Left colon (tissue), 2 donors: ENCODE results near the gene CLBA1. TPM values are rescaled to one million over a fixed set of nuclear protein-coding genes. Genes with fewer than 3 reads are reported as not detected.

Experiments
- ATAC-seq: fragments of 200-7000 bp; cut with Tn5 transposase; one replicate; pipeline ENCODE4 v1.9.1; 2020; ENCODE audit warnings: mild to moderate bottlenecking, moderate library complexity
- DNase-seq, 2 donors: peaks; one replicate each; pipeline ENCODE4 v3.0.0-alpha.2; 2020
- intact Hi-C, 2 donors: fragments of 100-400 bp; cut with DNase I in 1 of 2; cut with micrococcal nuclease in 1 of 2; formaldehyde crosslinking; loops; one replicate each; pipeline versions ENCODE4 v1.11.2 to v1.14.0; 2022; cut with DNase I, micrococcal nuclease
- total RNA-seq, 2 donors: library from RNA; stranded (reverse); fragmentation: NEBNext Ultra II Directional; extraction: Animal tissue kit (Norgen Biotek cat#: 25700); gene quantifications; one replicate each; pipeline ENCODE4 v1.2.1, GENCODE V29; 2021
- donor health status: DM: no; HTN: no; CAD: no.
- donor health status: DM: yes; HTN: yes; CAD: no.

Gene CLBA1
- total RNA-seq, 2 donors from 2014 or later: 4.2 to 6.5 TPM

- ATAC-seq (peak; percentile 71), DNase-seq (peak in 1 of 2 donors; percentile 53)
- intact Hi-C loops: no loop called here
Measured at GRCh38 chr14:105012171-105012985, 26.8 kb downstream of the CLBA1 start.

- DNase-seq (no peak), ATAC-seq (no peak)
- intact Hi-C loops: no loop called here
Measured at GRCh38 chr14:105013150-105013785, 27.7 kb downstream of the CLBA1 start.

GRCh38 chr14:105014032-105014431 is 28.4 kb downstream of the CLBA1 start:
- intact Hi-C loops: no loop called here
- ATAC-seq (no peak), DNase-seq (no peak)

GRCh38 chr14:105014631-105015030 is 29.0 kb downstream of the CLBA1 start:
- DNase-seq: no peak
- intact Hi-C loops: no loop called here
- no peak for ATAC-seq

- intact Hi-C loops: no loop called here
- no peak for ATAC-seq
- no peak for DNase-seq
Measured at GRCh38 chr14:105015242-105015641, 29.7 kb downstream of the CLBA1 start.

GRCh38 chr14:105015905-105016304 is 30.3 kb downstream of the CLBA1 start:
- intact Hi-C loops: no loop called here
- ATAC-seq (peak; percentile 53), DNase-seq (no peak)

- intact Hi-C loops: no loop called here
- ATAC-seq (no peak), DNase-seq (no peak)
Measured at GRCh38 chr14:105018414-105018813, 32.8 kb downstream of the CLBA1 start.

- intact Hi-C loops: no loop called here
- DNase-seq (peak in 1 of 2 donors; percentile 65), ATAC-seq (peak; percentile 15)
Measured at GRCh38 chr14:105019861-105020814, 34.5 kb downstream of the CLBA1 start.

GRCh38 chr14:105020815-105021655 is 35.4 kb downstream of the CLBA1 start, which contains the start of gene CDCA4:
CDCA4 (minus strand) TSS chr14:105021083; CDS start chr14:105011929, 9,154 bp downstream.
- intact Hi-C loops: no loop called here
- ATAC-seq (peak; percentile 89), DNase-seq (peak; percentile 95 to 98)

GRCh38 chr14:105021656-105022275 is 36.2 kb downstream of the CLBA1 start:
- peak; percentile 38 for ATAC-seq
- DNase-seq: peak; percentile 71 to 77
- intact Hi-C loops: no loop called here

- intact Hi-C loops: no loop called here
- ATAC-seq (no peak), DNase-seq (no peak)
Measured at GRCh38 chr14:105022276-105022670, 36.7 kb downstream of the CLBA1 start.

GRCh38 chr14:105023144-105023543 is 37.6 kb downstream of the CLBA1 start:
- no peak for DNase-seq
- intact Hi-C loops: no loop called here
- no peak for ATAC-seq

GRCh38 chr14:105023791-105024480 is 38.3 kb downstream of the CLBA1 start:
- no peak for ATAC-seq
- no peak for DNase-seq
- intact Hi-C loops: no loop called here

GRCh38 chr14:105025429-105025828 is 39.8 kb downstream of the CLBA1 start:
- ATAC-seq (no peak), DNase-seq (no peak)
- intact Hi-C loops: no loop called here

GRCh38 chr14:105026033-105026785 is 40.6 kb downstream of the CLBA1 start:
- intact Hi-C loops: no loop called here
- ATAC-seq (no peak), DNase-seq (no peak)

GRCh38 chr14:105026802-105027563 is 41.4 kb downstream of the CLBA1 start:
- intact Hi-C loops: no loop called here
- ATAC-seq: peak; percentile 20
- no peak for DNase-seq
